ENCODE data around the gene OR2V1.
"Not testable (repeated sequence)": the region's sequence is repeated elsewhere in the genome, so short reads cannot be mapped to it uniquely, and the experiment has no call there.

Gene OR2V1, protein sequence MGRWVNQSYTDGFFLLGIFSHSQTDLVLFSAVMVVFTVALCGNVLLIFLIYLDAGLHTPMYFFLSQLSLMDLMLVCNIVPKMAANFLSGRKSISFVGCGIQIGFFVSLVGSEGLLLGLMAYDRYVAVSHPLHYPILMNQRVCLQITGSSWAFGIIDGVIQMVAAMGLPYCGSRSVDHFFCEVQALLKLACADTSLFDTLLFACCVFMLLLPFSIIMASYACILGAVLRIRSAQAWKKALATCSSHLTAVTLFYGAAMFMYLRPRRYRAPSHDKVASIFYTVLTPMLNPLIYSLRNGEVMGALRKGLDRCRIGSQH

DNA sequence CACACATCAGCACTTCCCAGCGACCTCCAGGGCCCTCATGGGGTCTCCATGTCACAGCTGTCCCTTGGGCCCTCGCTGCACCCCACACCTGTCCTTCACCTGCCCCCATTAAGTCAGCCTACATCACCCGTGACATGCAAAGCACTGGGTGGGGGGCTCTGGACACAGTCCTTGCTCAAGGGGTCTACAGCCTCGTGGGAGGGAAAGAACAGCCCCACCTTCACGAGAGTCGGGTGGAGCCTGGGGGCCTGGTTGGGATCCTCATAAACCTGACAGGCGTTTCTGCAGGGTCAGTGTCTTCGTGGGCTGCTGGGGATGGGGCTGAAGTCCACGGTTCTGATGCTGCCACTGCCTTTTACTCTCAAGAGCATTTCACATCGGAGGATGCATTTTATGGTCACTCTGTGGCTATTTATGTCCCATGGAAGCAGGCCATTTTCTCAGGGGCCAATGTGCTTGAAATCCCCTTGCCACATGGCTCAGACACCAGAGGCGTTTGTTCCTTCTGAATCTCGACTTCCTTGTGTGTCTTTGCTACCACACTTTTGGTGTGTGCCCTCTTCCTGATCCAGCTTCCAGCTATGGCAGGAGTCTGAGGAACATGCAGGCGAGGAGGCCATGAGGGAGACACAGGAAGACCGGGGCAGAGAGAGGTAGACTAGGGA lies at the start of gene OR2V1:
OR2V1 (minus strand) TSS at position 338 of the 665 bp plus-strand sequence. CDS start 5,865 bp downstream, outside the sequence.
- FAIRE-seq (no peak), DNase-seq (ENCODE audit: insufficient read length, low spot score) (no peak)

DNA sequence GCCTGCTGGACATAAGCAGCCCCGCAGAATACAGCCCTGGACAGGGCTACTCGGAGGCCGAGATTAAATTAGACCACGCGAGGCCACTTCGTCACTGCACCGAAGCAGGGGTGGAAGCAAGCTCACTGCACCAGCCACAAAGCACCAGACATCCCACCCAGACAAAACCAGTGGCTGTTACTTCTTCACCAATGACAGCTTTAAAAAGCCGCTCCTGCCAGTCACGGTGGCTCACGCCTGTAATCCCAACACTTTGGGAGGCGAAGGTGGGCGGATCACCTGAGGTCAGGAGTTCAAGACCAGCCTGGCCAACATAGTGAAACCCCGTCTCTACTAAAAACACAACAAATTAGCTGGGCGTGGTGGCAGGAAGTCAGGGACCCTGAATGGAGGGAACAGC lies 46.6 kb upstream of the OR2V1 start:
- not testable (repeated sequence) for FAIRE-seq; DNase-seq (ENCODE audit: insufficient read length, low spot score)

GRCh38 chr5:181176254-181176952 lies 45.4 kb upstream of the OR2V1 start:
- DNase-seq (ENCODE audit: insufficient read length, low spot score) (no peak), FAIRE-seq (no peak)

- no peak for DNase-seq (ENCODE audit: insufficient read length, low spot score)
- FAIRE-seq = no peak
Measured at GRCh38 chr5:181173420-181174342, 42.7 kb upstream of the OR2V1 start.

- FAIRE-seq = no peak
Measured at GRCh38 chr5:181173027-181173419, 42.1 kb upstream of the OR2V1 start.

DNA sequence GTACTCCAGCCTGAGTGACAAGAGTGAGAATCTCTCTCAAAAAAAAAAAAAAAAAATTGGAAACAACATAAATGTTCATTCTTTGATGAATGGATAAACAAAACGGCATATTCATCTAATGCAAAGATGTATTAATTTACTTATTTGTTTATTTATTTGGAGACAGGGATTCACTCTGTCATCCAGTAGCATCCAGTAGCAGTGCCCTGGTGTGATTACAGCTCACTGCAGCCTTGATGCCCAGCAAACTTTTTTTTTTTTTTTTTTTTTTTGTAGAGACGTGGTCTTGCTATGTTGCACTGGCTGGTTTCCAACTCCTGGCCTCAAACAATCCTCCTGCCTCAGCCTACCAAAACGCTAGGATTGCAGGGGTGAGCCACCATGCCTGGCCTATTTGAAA lies 40.8 kb upstream of the OR2V1 start:
- FAIRE-seq (no peak), DNase-seq (ENCODE audit: insufficient read length, low spot score) (no peak)

More at GRCh38 chr5:181173027-181173419, 42.1 kb upstream of the OR2V1 start:
- DNase-seq (ENCODE audit: insufficient read length, low spot score) = no peak

DNA sequence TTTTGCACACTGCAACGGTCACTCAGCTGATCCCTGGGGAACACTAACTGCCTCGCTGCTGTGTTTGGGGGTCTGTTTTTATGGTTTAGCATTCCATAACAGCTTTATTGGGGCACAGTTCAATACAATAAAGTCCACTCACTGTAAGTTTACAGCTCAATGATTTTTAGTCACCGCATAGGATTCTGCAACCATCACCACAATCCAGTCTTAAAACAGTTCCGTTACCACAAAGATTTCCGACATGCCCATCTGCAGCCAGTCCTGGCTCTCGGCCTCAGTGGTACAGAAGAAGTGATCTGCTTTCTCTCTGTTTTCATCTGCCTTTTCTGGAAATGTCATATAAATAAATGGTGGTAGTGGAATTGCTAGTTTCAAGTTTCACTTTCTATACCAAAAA lies 40.0 kb upstream of the OR2V1 start:
- FAIRE-seq = no peak
- no peak for DNase-seq (ENCODE audit: insufficient read length, low spot score)

- no peak for FAIRE-seq
- no peak for DNase-seq (ENCODE audit: insufficient read length, low spot score)
Measured at GRCh38 chr5:181170237-181170825, 39.4 kb upstream of the OR2V1 start.

DNA sequence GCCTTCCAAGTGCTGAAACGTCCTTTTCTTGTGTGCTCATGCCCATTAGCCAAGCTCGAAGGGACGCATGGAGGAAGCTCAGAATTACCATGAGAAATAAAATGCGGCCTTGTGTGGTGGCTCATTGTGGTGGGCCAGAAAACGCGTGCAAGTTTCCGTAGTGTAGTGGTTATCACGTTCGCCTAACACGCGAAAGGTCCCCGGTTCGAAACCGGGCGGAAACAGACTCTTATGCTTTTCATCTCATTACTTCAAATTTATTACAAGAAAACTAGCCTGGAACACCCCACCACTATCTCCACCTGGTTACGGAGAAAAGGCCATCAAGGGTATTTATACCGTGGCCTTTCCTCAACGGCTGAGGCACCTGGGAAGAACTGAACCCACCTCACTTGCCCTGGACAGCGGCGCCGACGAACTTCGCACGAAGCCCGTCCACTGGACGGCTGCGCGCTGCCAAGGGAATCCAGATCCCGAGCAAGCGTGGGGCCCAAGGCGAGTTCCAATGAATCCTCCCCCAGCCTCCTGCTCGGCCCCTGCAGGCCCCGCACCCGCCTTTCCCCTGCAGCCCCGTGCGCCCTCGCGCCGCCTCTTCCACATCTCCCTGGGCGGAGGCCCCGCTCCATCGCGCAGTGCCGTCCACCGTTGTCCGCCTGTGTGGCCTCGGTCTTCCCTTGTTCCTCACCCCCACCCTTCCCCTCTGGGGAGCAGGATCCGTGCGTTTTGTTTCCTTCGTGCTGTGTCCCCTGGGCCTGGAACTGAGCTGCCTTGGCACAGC lies 38.7 kb upstream of the OR2V1 start:
- FAIRE-seq; DNase-seq (ENCODE audit: insufficient read length, low spot score): not testable (repeated sequence)

DNA sequence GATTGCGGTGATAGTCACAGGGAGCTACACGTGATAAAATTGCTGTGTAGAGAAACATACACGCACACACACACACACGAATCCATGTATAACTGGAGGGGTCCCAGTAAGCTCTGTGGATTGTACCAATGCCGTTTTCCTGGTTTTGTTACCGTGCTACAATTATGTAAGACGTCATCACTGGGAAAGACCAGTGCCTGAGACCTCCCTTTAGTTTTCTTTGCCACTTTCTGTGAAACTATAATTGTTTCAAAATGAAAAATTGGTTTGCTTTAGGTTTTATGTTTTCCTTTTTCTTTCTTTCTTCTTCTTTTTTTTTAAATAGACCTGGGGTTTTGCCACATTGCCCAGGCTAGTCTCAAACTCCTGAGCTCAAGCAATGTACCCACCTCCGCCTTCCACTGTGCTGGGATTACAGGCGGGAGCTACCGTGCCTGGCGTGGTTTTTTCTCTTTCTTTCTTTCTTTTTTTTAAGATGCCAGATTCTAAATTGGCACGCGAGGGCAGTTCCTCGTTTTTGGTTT lies 37.7 kb upstream of the OR2V1 start:
- no peak for FAIRE-seq
- no peak for DNase-seq (ENCODE audit: insufficient read length, low spot score)

DNA sequence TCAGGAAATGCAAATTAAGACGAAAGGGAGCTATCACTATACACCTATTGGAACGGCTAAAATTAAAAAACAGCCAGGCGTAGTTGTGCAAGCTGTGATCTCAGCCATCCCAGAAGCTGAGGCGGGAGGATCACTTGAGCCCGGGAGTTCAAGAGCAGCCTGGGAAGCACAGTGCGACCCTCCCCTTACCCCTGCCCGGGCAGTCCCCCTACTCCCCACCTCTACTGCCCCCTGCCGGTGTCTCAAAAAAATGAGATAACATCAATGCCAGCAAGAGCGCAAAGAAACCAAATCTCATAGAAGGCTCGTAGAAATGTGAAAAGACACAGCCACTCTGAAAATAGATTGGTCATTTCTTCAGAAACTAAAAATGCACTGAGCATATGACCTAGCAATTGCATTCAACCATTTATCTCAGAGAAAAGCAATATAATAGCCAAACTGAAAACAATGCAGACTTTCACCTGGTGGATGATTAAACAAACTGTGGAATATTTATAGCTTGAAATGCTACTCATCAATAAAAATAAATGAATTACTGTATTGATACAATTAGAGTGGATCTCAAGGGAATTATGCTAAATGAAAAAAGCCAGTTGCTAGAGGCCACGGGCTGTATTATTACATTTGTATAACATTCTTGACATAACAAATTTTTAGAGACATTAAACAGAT lies 37.0 kb upstream of the OR2V1 start:
- DNase-seq (ENCODE audit: insufficient read length, low spot score) = no peak
- FAIRE-seq = no peak

GRCh38 chr5:181166812-181167733 lies 36.1 kb upstream of the OR2V1 start:
- FAIRE-seq (no peak), DNase-seq (ENCODE audit: insufficient read length, low spot score) (no peak)

DNA sequence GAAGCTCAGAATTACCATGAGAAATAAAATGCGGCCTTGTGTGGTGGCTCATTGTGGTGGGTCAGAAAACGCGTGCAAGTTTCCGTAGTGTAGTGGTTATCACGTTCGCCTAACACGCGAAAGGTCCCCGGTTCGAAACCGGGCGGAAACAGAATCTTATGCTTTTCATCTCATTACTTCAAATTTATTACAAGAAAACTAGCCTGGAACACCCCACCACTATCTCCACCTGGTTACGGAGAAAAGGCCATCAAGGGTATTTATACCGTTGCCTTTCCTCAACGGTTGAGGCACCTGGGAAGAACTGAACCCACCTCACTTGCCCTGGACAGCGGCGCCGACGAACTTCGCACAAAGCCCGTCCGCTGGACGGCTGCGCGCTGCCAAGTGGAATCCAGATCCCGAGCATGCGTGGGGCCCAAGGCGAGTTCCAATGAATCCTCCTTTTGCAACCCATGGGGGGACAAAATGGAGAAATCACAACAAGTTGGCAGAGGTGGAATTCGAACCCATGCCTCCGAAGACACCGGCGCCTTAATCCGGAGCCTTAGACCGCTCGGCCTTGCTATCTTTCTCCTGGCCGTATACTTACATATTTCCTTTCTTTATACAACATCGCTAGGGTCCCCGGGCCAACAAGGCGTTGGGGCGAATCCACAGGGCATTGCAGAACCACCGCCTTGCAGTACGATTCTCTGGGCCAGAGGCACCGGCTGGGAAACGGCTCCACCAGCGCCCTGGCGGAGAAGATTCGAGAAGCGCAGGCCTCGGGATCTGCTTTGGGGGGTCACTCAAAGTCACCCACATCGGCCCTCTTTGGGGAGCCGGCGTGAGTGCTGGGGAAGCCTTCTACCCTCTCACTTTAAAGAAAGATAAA lies 33.3 kb upstream of the OR2V1 start:
- FAIRE-seq (no peak), DNase-seq (ENCODE audit: insufficient read length, low spot score) (no peak)

GRCh38 chr5:181163487-181164075 lies 32.6 kb upstream of the OR2V1 start:
- DNase-seq (ENCODE audit: insufficient read length, low spot score) (no peak), FAIRE-seq (no peak)

DNA sequence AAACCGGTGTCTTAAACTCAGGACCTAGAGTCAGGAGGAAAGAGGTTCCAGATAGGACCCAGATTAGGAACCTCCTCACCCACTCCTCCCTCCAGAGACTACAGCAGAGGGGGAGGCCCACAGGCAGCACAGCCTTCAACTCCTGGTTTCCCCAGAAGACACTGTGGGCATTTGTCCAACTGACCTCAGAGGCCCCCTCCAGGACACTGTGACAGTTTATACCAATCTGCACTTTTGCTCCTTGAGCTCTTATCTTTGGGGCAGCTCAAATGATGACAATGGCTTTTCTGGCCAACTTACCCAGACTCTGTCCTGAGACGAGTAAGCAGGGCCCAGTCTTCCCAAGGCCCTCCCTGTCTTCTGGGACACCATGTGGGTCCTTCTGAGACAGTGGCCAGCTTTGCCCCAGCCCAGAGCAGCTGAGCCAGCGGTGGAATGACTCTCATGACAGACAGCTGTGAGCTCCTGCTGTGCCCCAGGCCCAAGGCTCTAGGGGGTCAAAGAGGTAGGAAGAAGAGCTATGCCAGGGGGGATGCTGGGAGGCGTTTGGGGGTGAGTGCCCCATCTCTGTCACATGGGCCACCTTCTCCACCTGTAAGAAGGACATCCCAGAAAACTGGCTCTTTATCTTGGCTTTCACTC lies 30.7 kb upstream of the OR2V1 start:
- no peak for FAIRE-seq
- no peak for DNase-seq (ENCODE audit: insufficient read length, low spot score)
